GM12864 (cell line): ENCODE measurements around the gene TIFAB.

Experiments used
- DNase-seq: peaks from one replicate; pipeline ENCODE4 v3.0.0-alpha.2; 2011; ENCODE audit warnings: low read depth
- H3K4me3 ChIP-seq: 2 replicates; pipeline ENCODE4 v1.5.1; 2011; ENCODE audit warnings: mild to moderate bottlenecking, low read depth, low read length, control low read depth
- TF ChIP-seq, protein P1 (sequence below): IDR thresholded peaks from 2 replicates; pipeline ENCODE4 v1.5.1; 2011; ENCODE audit warnings: low read depth, mild to moderate bottlenecking, moderate library complexity, low read length, control low read depth, inconsistent platforms; ENCODE audit errors: missing control alignments

TIFAB gene

DNA sequence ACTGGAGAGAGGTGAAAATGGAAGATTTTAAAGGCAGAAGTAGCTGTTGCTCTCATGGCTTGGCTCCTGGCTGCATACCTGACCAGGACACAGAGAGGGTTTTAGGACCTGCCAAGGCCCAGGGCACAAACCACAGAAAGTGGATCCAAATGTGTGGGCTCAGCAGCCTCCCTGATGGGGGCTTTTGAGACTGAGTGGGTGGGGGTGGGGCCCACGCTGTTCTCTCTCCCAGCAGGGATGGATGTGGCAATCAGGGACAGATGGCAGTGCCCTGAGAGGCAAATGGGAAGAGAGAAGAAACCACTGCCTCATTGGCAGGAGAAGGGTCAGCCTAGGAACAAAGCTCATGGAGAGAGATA, 34.9 kb upstream of the TIFAB start:
- no peak overlapping the region for H3K4me3 ChIP-seq
- DNase-seq: no peak
- TF ChIP-seq, protein P1, sequence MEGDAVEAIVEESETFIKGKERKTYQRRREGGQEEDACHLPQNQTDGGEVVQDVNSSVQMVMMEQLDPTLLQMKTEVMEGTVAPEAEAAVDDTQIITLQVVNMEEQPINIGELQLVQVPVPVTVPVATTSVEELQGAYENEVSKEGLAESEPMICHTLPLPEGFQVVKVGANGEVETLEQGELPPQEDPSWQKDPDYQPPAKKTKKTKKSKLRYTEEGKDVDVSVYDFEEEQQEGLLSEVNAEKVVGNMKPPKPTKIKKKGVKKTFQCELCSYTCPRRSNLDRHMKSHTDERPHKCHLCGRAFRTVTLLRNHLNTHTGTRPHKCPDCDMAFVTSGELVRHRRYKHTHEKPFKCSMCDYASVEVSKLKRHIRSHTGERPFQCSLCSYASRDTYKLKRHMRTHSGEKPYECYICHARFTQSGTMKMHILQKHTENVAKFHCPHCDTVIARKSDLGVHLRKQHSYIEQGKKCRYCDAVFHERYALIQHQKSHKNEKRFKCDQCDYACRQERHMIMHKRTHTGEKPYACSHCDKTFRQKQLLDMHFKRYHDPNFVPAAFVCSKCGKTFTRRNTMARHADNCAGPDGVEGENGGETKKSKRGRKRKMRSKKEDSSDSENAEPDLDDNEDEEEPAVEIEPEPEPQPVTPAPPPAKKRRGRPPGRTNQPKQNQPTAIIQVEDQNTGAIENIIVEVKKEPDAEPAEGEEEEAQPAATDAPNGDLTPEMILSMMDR: no peak

DNA sequence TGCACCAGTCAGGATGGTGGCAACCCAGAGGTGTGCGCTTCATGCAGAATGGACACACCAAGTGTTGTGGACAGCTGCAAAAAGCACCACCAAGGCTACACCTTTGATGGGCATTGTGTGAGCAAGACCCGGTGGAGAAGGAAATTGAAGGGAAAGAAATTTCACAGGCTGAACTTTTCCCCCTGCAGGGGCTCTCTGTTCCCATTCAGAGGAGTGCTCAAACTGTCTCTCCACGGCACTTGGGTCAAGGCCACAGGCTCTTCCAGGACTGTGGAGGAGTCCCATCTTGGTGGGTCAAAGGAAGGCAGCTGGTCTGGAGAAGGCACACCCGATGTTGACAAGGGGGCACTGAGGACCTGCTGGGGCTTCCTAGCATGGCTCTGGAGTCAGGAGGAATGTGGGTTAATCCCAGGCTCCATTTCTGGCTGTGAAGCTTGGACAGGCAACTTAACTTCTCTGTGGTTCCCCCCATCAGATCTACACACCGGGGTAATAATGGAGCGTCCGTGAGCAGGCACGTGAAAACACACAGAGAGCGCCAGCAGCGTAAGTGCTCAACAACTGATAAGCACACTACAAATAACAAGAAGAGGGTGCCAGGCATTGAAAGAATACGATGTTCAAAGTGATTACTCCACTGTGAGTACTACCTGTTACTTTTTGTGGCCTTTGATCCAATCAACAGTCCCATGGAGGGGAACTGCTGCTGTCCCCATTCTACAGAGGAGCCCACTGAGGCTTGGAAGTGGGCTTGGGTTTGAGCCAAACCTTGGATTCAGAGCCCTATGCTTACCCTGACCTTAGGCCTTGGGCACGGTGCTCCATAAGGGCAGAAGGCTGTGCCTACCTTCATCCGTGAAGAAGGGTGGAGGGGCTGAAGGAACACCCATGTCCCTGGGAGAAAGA, 34.2 kb upstream of the TIFAB start:
- DNase-seq: no peak
- no peak overlapping the region for H3K4me3 ChIP-seq
- TF ChIP-seq, protein P1: no peak

GRCh38 chr5:135484674-135485086, 32.5 kb upstream of the TIFAB start:
- no peak overlapping the region for H3K4me3 ChIP-seq
- DNase-seq: no peak

GRCh38 chr5:135483254-135483653, 31.1 kb upstream of the TIFAB start:
- DNase-seq: no peak
- H3K4me3 ChIP-seq: no peak overlapping the region

More at GRCh38 chr5:135484674-135485086, 32.5 kb upstream of the TIFAB start:
- TF ChIP-seq, protein P1: no peak

GRCh38 chr5:135482381-135482933, 30.3 kb upstream of the TIFAB start:
- DNase-seq: no peak

More at GRCh38 chr5:135483254-135483653, 31.1 kb upstream of the TIFAB start:
- TF ChIP-seq, protein P1: no peak

DNA sequence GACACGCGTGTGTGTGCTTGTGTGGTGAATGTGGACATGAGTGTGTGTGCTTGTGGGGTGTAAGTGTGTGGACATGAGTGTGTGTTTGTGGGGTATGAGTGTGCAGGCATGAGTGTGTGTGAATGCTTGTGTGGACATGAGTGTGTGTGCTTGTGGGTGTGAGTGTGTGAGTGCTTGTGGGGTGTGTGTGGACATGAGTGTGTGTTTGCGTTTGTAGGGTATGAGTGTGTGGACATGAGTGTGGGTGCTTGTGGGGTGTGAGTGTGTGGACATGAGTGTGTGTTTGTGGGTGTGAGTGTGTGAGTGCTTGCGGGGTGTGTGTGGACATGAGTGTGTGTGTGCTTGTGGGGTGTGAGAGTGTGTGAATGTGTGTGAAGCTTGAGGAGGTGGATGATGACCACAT, 29.8 kb upstream of the TIFAB start:
- DNase-seq: no peak
- H3K4me3 ChIP-seq: no peak overlapping the region
- TF ChIP-seq, protein P1: no peak

More at GRCh38 chr5:135482381-135482933, 30.3 kb upstream of the TIFAB start:
- TF ChIP-seq, protein P1: no peak
- no peak overlapping the region for H3K4me3 ChIP-seq
